GM12872 (cell line): Measurements from ENCODE around the gene DEPP1.

Experiments used
- CTCF ChIP-seq: IDR thresholded peaks from 3 replicates; pipeline ENCODE4 v1.5.1; 2011; ENCODE audit warnings: low read depth, mild to moderate bottlenecking, low read length, moderate library complexity; ENCODE audit not compliant: insufficient read depth

DEPP1 gene

DNA sequence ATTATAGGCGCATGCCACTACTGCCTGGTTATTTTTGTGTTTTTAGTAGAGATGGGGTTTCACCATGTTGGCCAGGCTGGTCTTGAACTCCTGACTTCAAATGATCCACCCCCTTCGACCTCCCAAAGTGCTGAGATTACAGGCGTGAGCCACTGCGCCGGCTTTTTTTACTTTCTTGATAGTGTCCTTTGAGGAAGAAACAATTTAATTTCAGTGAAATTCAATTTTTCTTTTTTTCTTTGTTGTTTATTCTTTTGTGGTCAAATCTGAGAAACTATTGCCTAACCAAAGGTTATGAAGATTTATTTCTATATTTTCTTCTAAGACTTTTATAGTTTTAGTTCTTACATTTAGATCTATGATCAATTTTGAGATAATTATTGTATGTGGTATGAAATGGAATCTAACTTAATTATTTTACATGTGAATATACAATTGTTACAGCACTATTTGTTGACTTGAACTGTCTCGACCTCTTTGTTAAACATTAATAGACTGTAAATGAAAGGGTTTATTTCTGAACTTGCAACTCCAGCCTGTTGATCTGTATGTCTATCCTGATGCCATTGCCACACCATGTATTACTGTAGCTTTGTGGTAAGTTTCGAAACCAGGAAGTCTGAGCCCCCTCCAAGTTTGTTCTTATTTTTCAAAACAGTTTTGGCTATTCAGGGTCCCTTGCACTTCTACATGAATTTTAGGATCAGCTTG lies 38.8 kb downstream of the DEPP1 start:
- TF ChIP-seq CTCF = no peak

GRCh38 chr10:44938956-44939355 lies 39.7 kb downstream of the DEPP1 start:
- no peak for TF ChIP-seq CTCF

DNA sequence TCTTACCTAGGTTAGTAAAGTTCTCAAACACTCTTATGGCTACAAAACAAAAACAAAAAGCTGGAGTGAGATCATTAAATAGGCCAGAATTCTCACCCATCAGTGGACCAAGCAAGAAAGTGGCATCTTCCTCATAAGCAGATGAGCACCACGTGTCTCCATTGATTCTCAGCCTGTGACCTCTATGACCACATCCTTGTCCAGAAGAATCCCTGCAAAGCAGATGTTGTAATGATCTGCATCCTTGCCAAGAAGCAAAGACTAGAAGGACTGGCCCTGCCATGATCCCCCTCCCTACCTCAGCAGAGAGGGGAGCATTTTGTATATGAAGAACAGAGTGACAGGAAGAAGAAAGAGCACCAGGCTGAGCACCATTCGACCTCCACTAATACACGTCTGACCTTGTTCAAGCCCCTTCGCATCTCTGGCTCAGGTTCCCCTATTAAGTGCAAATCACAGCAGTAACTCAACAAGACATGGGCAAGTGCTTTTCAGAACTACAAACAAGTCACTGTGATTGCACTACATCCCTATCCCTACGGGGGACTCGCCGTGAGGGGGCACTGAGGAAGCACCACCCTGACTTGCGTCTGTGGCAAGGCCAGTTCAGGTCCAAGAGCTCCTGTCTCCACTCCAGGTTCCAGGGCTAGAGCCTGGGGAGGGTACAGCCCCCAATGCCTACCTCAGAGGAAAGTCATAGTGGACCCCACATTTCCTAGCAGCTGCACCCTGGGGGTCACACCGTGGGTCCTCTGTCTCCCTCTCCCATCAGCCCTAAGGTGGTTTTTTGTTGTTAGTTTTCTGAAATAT lies 41.2 kb downstream of the DEPP1 start:
- no peak for TF ChIP-seq CTCF

DNA sequence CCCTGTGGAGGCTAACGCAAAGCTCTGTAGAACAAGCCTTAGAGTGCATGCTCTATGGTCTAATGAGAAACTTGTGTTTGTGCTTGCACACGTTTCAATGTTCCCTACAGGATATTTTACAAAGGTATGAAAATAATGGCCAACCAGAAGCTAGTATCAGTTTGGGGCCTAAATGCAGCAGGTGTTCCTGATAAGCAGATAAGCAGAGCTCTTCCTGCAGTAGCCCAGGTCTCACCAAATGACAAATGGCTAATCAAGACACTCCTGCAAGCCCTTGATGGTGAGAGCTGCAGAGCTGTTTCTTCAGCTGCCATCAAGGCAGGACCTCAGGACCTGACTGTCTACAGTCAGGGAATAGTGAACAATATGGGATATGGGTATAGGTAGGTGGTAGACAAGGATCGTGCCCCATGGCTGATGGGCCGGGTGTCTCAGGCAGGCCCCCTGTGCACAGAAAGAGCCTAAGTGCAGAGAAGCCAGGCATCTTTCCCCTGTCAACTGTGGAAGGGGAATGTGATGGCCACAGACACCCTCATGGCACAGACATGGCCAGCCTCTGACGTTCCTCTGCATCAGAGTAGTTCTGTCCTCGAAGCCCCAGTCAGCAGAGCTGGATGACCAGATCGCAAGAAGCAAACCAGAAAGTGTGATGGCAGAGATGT lies 42.2 kb downstream of the DEPP1 start:
- TF ChIP-seq CTCF = no peak

- TF ChIP-seq CTCF = no peak
Measured at GRCh38 chr10:44935966-44936295, 42.7 kb downstream of the DEPP1 start.

DNA sequence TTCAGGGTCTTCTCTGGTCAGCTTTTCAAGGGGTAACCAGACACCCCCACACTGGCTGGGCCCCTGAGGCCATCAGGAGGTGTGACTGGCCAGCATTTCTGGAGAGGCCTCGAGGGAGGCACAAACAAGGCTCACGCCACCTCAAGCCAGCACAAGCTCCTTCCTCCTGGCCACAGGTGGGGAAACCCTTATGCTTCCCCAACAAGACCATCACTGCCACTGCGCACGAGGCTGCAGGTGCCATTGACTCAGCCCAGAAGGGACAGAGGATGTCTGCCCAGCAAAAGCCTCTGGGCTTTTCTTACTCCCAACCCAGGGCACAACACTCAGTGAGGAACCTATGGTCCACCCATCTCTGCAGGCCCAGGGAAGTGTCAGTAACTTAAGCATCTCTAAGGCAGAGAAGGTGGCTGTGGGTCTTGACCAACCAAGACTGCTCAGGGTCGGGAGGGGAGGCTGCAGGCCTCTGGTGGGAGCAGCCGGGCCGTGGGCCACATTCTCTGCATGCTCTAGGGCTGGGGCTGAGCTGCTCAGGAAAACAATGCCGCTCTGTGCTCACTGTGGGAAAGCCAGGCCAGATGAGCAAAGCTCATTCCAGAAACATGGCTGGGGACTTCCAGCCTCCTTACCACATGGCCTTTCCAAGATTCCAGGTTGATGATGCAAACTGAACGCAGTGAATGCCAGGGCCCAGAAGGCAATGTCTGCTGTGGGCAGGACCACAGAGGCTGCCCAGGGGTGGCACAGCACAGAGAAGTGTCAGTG lies 43.2 kb downstream of the DEPP1 start:
- no peak for TF ChIP-seq CTCF
